K562 (cell line): ENCODE results near the gene AQR. TPM values are rescaled to one million over a fixed set of nuclear protein-coding genes. Genes with fewer than 3 reads are reported as not detected.
A peak's percentile ranks its signal among the peaks of the same experiment; 100 is the strongest.

ENCODE experiments used
- CBX1 ChIP-seq: sonication (generic); IDR thresholded peaks from 2 replicates; pipeline ENCODE4 v1.6.1; 2016; ENCODE audit warnings: antibody characterized with exemption, low read depth, mild to moderate bottlenecking
- CTBP1 ChIP-seq: fragments of 450-650 bp; IDR thresholded peaks from 2 replicates; pipeline ENCODE4 v1.6.1; 2016; ENCODE audit warnings: borderline replicate concordance
- DPF2 ChIP-seq: fragments of 450-650 bp; IDR thresholded peaks from 2 replicates; pipeline ENCODE4 v1.6.1; 2016
- EP300 ChIP-seq: IDR thresholded peaks from 2 replicates; pipeline ENCODE4 v1.6.1; 2012; ENCODE audit warnings: low read length, improper control_type of control experiment
- ERF ChIP-seq: fragments of 450-650 bp; formaldehyde crosslinking; IDR thresholded peaks from 2 replicates; pipeline ENCODE4 v1.4.0; 2020; ENCODE audit warnings: mild to moderate bottlenecking, mixed read lengths
- FOXM1 ChIP-seq, 2 experiments: fragments of 450-650 bp in 1 of 2; sonication (generic) in 1 of 2; formaldehyde crosslinking in 1 of 2; IDR thresholded peaks; 2 replicates each; pipeline versions ENCODE4 v1.6.1 to v1.9.0; 2017 to 2022; ENCODE audit warnings: low read depth in 2 of 2, mild to moderate bottlenecking in 2 of 2, missing genetic modification reagents in 1 of 2, moderate library complexity in 1 of 2
- GTF2F1 ChIP-seq: IDR thresholded peaks from 2 replicates; pipeline ENCODE4 v1.6.1; 2011; ENCODE audit warnings: low read depth, low read length, improper control_type of control experiment
- HMGN3 ChIP-seq: IDR thresholded peaks from 2 replicates; pipeline ENCODE4 v1.6.1; 2011; ENCODE audit warnings: borderline replicate concordance, low read depth, mild to moderate bottlenecking, mixed read lengths, low read length; ENCODE audit not compliant: insufficient read length; ENCODE audit errors: extremely low read depth
- JUND ChIP-seq, 2 experiments: IDR thresholded peaks; 2 replicates in 1 of 2; 3 replicates in 1 of 2; pipeline ENCODE4 v1.6.1; 2011; ENCODE audit warnings: borderline replicate concordance in 2 of 2, low read depth in 2 of 2, low read length in 2 of 2, improper control_type of control experiment in 1 of 2, missing biosample characterization in 1 of 2, missing genetic modification characterization in 1 of 2, missing genetic modification reagents in 1 of 2
- MCM7 ChIP-seq, 2 experiments: fragments of 450-650 bp; IDR thresholded peaks; 2 replicates each; pipeline ENCODE4 v1.6.1; 2016 to 2018
- NCOA1 ChIP-seq: fragments of 450-650 bp; IDR thresholded peaks from 2 replicates; pipeline ENCODE4 v1.6.1; 2016; ENCODE audit warnings: low read depth
- NCOA2 ChIP-seq, 2 experiments: fragments of 450-650 bp; IDR thresholded peaks; 2 replicates each; pipeline ENCODE4 v1.6.1; 2018; ENCODE audit warnings: mild to moderate bottlenecking in 2 of 2, moderate library complexity in 1 of 2; ENCODE audit not compliant: partially characterized antibody in 2 of 2
- RBM22 ChIP-seq: fragments of 200-400 bp; formaldehyde crosslinking; IDR thresholded peaks from 2 replicates; pipeline ENCODE4 v1.6.1; 2018; ENCODE audit warnings: low read length, low read depth; ENCODE audit not compliant: poor library complexity, severe bottlenecking
- RCOR1 ChIP-seq, 2 experiments: IDR thresholded peaks; 2 replicates each; pipeline ENCODE4 v1.6.1; 2012; ENCODE audit warnings: low read depth in 2 of 2, low read length in 2 of 2, borderline replicate concordance in 1 of 2, improper control_type of control experiment in 1 of 2
- RNF2 ChIP-seq: sonication (generic); IDR thresholded peaks from 2 replicates; pipeline ENCODE4 v1.6.1; 2016
- SIN3A ChIP-seq, 2 experiments: fragments of 150-350 bp in 1 of 2; IDR thresholded peaks; 2 replicates each; pipeline ENCODE4 v1.6.1; 2011 to 2016; ENCODE audit warnings: borderline replicate concordance in 2 of 2, low read depth in 2 of 2, low read length in 2 of 2, mild to moderate bottlenecking in 2 of 2, moderate library complexity in 2 of 2; ENCODE audit not compliant: control insufficient read depth in 1 of 2
- TAF7 ChIP-seq: fragments of 450-650 bp; IDR thresholded peaks from 2 replicates; pipeline ENCODE4 v1.6.1; 2016; ENCODE audit warnings: missing genetic modification characterization, missing compliant biosample characterization
- ZFP30 ChIP-seq: fragments of 250-450 bp; sonication (Bioruptor Pico); IDR thresholded peaks from 2 replicates; pipeline ENCODE4 v1.8.0; 2022; ENCODE audit warnings: moderate library complexity, mild to moderate bottlenecking, inconsistent platforms, borderline replicate concordance
- ZNF263 ChIP-seq: sonication (generic); formaldehyde crosslinking; IDR thresholded peaks from 2 replicates; pipeline ENCODE4 v1.8.0; 2022; ENCODE audit warnings: mild to moderate bottlenecking, missing genetic modification reagents, borderline replicate concordance
- ZNF41 ChIP-seq: fragments of 250-450 bp; sonication (Bioruptor Pico); conservative IDR thresholded peaks from 2 replicates; pipeline ENCODE4 v1.4.0; 2020; ENCODE audit warnings: mild to moderate bottlenecking
- ZNF76 ChIP-seq: fragments of 250-450 bp; sonication (Bioruptor Pico); IDR thresholded peaks from 2 replicates; pipeline ENCODE4 v1.4.0; 2020; ENCODE audit warnings: mild to moderate bottlenecking, moderate library complexity, borderline replicate concordance
- ZNF79 ChIP-seq: fragments of 250-450 bp; sonication (Bioruptor Pico); IDR thresholded peaks from 2 replicates; pipeline ENCODE4 v1.4.0; 2020; ENCODE audit warnings: low read depth, mild to moderate bottlenecking, moderate library complexity
- polyA plus RNA-seq, 8 experiments: library from polyadenylated mRNA; depleted of rRNA in 4 of 8; stranded (reverse) in 5 of 8; unstranded in 3 of 8; fragments of >200 nt; fragmentation: Nextera tagmentation in 2 of 8; fragmentation: Illumina TruSeq in 1 of 8; extraction: Ambion mirVana in 2 of 8; extraction: Trizol in 1 of 8; gene quantifications; 2 replicates each; pipeline versions ENCODE4 v1.2.1 to v1.2.3, GENCODE V29; 2011 to 2014; ENCODE audit warnings: inconsistent platforms in 1 of 8, missing spikeins in 1 of 8
- total RNA-seq, 7 experiments: library from RNA; depleted of rRNA in 6 of 7; stranded (reverse); fragments of >200 nt in 6 of 7; fragmentation: Illumina TruSeq in 2 of 7; extraction: Trizol in 2 of 7; gene quantifications; 2 replicates each; pipeline versions ENCODE4 v1.2.1 to v1.2.3, GENCODE V29; 2011 to 2021; ENCODE audit warnings: low replicate concordance in 1 of 7
- TF ChIP-seq, protein P1 (sequence below): sonication (generic); formaldehyde crosslinking; IDR thresholded peaks from 2 replicates; pipeline ENCODE4 v1.8.0; 2022; ENCODE audit warnings: missing genetic modification reagents, mild to moderate bottlenecking, moderate library complexity, borderline replicate concordance
- TF ChIP-seq, protein P2 (sequence below): conservative IDR thresholded peaks from 2 replicates; pipeline ENCODE4 v1.6.1; 2011; ENCODE audit warnings: low read depth, mild to moderate bottlenecking, low read length; ENCODE audit not compliant: control insufficient read depth

AQR gene
- total and polyA plus RNA-seq, 9 of the 15 experiments (the other 6 are each of a cell fraction or from before 2014, with no cell fraction given) = 22.0 to 62.9 (median 39.3) TPM

DNA sequence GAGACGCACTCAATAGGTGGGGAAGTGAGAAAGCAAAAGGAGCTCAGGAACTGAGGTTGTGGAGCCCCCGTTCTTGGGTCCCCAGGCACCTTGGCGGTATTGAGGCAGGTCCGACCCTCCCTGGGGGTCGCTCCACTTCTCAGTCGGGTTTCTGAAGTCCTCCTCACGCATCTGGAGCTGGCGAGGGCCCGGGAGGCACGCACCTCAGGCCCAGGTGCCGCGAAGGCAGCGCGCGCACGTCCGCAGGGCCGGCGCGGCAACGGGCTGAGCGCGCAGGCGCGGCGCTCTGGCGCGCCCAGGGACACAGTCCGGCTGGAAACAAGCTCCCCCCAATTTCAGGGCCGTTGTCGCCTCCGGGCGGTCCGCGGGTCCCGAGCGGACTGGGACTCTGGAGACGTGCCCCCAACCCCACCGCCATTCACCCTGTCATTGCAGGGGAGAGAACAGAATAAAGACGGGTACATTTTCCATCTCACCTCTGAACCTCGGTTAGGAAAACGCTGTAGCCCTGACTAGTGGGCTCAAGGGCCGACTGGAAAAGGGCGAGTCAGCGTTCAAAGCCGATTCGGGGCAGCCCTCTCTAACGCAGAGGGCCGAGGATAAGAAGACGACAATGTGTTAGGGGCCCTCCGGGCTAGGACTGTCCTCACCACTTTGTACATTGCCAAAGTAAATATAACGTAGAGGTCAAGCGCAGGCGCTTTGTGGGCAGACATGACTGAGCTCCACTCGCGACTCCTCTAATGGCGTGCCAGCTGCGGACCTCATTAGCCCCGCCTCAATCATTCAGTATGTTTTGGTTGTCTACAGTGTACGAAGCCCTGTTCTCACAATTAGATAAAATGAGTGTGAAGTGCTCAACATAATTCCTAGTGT is 18.7 kb upstream of the AQR start, which contains the start of gene ZNF770 (continued):
- peak in 1 of 2 experiments; percentile 51; a peak in 2 of 4 replicates for TF ChIP-seq SIN3A (IDR thresholded peaks at IDR 0.05; ENCODE audit: borderline replicate concordance in 2 of 2, control insufficient read depth in 1 of 2, low read depth in 2 of 2, low read length in 2 of 2)
- TF ChIP-seq, protein P1, sequence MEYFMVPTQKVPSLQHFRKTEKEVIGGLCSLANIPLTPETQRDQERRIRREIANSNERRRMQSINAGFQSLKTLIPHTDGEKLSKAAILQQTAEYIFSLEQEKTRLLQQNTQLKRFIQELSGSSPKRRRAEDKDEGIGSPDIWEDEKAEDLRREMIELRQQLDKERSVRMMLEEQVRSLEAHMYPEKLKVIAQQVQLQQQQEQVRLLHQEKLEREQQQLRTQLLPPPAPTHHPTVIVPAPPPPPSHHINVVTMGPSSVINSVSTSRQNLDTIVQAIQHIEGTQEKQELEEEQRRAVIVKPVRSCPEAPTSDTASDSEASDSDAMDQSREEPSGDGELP (CRISPR knock-in tag) = peak; percentile 77
- 0 out of 2 replicates have a peak, but pooled peaks have one; percentile 6 for TF ChIP-seq ERF (CRISPR knock-in tag)
- no peak for TF ChIP-seq FOXM1 (IDR thresholded peaks at IDR 0.05; ENCODE audit: low read depth)
- peak; percentile 41; the same call in 1 of the 2 replicates for TF ChIP-seq FOXM1 (CRISPR knock-in tag; IDR thresholded peaks at IDR 0.05; ENCODE audit: low read depth)
- TF ChIP-seq GTF2F1 = peak; percentile 89; the same call in 1 of the 2 replicates
- TF ChIP-seq ZFP30 (CRISPR knock-in tag) = no peak
- peak; percentile 29 to 59; a peak in 1 of 4 replicates for TF ChIP-seq RCOR1 (IDR thresholded peaks at IDR 0.05; ENCODE audit: borderline replicate concordance in 1 of 2, low read depth in 2 of 2, low read length in 2 of 2)
- TF ChIP-seq NCOA2 (IDR thresholded peaks at IDR 0.05; ENCODE audit: partially characterized antibody in 2 of 2) = no peak
- TF ChIP-seq TAF7 (tag) = peak; percentile 93
- TF ChIP-seq NCOA1 = peak; percentile 96
- no peak for TF ChIP-seq ZNF79 (CRISPR knock-in tag)
- 0 out of 2 replicates have a peak, but pooled peaks have one; percentile 37 for TF ChIP-seq ZNF263
- TF ChIP-seq RNF2 = 0 out of 2 replicates have a peak, but pooled peaks have one; percentile 71
- TF ChIP-seq, protein P2, sequence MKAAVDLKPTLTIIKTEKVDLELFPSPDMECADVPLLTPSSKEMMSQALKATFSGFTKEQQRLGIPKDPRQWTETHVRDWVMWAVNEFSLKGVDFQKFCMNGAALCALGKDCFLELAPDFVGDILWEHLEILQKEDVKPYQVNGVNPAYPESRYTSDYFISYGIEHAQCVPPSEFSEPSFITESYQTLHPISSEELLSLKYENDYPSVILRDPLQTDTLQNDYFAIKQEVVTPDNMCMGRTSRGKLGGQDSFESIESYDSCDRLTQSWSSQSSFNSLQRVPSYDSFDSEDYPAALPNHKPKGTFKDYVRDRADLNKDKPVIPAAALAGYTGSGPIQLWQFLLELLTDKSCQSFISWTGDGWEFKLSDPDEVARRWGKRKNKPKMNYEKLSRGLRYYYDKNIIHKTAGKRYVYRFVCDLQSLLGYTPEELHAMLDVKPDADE = peak; percentile 76
- TF ChIP-seq CTBP1 = peak; percentile 88
- TF ChIP-seq EP300 = 0 out of 2 replicates have a peak, but pooled peaks have one; percentile 22
- TF ChIP-seq RBM22 = peak; percentile 58
- 0 out of 2 replicates have a peak, but pooled peaks have one; percentile 53 for TF ChIP-seq ZNF41
- peak; percentile 71 for TF ChIP-seq CBX1
- peak; percentile 66 for TF ChIP-seq HMGN3
- TF ChIP-seq ZNF76 (CRISPR knock-in tag) = 0 out of 2 replicates have a peak, but pooled peaks have one; percentile 36
- TF ChIP-seq DPF2 = no peak
- TF ChIP-seq JUND (IDR thresholded peaks at IDR 0.05; ENCODE audit: borderline replicate concordance, low read depth, low read length) = peak; percentile 65
- peak; percentile 24; the same call in 1 of the 3 replicates for TF ChIP-seq JUND (tag; IDR thresholded peaks at IDR 0.05; ENCODE audit: borderline replicate concordance, low read depth, low read length)
- no peak for TF ChIP-seq MCM7 (IDR thresholded peaks at IDR 0.05)
